Activated CD4-positive, alpha-beta T cell treated with anti-CD3 and anti-CD28 coated beads, Interleukin-2, Interleukin-4, amounts not matched to agents 100 ng/mL and 50 ng/mL, durations not matched to agents 16 hours and 8 hours (primary cell): Measurements from ENCODE around the gene ARHGEF9.

Experiments used
- DNase-seq: peaks from one replicate; pipeline ENCODE4 v3.0.0-alpha.2; 2020; ENCODE audit warnings: low spot score

Gene ARHGEF9

DNA sequence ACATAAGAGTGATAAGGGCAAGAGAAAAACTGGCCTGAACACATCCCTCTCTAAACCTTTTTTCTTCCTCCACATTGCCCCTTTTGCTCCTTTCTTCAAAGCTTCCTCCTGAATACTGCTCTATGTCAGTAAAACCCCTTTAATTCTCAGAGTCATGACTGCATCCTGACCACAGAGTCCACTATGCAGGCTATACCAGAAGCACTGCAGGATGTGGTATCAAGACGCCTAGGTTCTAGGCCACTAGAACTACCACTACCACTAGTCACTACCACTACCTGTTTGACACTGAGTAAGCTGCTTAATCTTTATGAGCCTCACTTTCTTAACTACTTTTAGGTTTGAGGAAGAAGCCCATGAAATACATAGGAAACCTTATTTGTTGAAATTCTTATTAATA, 38.7 kb downstream of the ARHGEF9 start:
- peak; percentile 50 for DNase-seq

DNA sequence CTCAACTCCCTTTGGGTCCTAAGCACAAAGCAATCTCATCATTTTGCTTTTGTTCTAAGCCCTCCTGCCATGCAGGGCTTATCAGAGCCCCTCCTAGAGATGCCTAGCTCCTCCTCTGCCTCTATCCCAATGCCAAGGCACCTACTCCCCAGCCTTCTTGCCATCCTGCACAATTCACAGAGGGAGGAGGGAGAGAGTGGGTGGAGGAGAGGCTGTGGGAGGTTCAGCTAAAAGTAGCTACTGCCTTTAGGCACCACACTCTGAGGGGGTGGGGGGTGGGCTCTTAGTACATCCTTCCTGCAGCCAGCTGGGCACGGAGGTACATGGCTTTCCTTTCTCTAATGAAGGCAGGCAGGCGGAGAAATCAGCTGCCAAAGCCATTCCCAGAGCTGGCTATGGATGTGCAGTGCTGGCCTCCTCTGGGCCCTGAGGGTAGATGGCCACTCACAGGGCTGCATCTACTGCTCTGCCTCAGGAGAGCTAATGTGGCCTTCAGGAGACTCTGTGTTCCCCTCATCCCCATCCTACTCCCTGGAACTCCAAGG, 40.1 kb downstream of the ARHGEF9 start:
- no peak for DNase-seq

DNA sequence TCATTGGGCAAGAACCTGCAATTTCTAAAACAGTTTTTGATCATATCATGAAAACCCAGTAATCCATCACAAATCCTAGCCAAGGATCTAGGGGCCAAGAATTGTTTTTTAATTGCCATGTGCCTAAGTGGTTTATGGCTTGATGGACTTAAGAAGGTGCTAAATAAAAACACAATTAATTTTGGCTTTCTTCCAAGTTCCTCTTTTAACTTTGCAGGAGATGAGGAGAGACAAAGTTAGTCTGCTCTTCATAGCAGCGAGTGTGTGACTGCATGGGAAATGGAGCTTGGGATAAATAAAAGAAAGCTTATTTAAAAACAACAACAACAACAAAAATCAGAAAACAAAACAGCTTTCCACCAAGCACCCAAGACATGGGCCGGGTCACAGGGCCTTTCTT, 41.4 kb downstream of the ARHGEF9 start:
- DNase-seq, result no peak

DNA sequence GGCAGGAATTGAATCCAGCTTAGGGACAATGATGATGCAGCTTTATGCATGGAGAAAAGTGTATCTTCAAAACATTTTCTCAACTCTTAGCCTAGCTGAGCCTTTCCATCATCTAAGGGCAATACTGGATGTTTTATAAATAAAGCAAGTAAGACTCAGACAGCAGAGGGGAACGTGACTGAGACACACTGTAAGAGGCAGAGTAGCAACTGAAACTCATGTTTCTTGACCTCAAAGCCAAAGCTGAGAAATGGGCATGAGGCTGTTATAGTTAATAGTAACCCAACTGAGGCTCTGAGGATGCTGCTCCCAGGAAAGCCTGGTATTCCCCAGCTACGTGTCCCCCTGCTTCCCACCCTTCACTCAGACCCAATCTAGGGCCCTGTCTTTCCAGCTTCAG, 44.6 kb downstream of the ARHGEF9 start:
- no peak for DNase-seq

DNA sequence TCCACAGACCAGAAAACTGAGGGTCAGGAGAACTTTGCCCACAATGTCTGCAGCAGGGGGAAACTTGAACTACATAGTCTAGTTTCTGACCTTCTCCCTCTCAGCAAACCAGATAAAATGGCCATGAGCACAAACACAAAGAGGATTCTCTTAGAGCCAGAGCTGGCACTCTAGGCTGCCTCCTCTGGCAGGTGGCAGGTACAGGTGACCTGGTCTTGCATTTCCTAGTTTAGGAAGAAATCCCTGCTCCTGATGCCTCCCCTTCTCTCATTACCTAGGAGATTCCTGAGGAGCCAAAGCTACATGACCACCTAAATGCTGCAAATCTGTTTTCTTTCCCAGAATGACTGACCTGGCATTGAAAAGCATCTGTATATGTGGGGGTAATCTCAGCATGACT, 45.1 kb downstream of the ARHGEF9 start:
- DNase-seq, result no peak

DNA sequence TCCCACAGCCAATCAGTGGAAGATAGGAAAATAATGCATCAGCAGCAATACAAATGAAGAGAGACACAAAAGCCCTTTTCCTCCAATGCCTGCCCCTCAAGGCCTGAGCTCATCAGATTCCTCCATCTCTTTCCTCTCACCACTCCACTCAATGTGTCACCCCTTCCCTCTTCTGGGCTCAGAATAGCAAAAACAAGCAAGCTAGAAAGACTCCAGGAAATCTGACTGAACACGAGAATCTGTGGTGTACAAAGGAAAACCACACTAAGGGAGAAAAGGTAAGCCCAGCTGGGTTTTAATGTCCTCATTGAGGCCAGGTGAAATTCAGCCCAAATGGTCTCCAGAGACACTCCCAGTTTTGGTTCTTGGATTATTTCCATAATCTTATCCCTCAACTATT, 46.3 kb downstream of the ARHGEF9 start:
- peak; percentile 28 for DNase-seq

DNA sequence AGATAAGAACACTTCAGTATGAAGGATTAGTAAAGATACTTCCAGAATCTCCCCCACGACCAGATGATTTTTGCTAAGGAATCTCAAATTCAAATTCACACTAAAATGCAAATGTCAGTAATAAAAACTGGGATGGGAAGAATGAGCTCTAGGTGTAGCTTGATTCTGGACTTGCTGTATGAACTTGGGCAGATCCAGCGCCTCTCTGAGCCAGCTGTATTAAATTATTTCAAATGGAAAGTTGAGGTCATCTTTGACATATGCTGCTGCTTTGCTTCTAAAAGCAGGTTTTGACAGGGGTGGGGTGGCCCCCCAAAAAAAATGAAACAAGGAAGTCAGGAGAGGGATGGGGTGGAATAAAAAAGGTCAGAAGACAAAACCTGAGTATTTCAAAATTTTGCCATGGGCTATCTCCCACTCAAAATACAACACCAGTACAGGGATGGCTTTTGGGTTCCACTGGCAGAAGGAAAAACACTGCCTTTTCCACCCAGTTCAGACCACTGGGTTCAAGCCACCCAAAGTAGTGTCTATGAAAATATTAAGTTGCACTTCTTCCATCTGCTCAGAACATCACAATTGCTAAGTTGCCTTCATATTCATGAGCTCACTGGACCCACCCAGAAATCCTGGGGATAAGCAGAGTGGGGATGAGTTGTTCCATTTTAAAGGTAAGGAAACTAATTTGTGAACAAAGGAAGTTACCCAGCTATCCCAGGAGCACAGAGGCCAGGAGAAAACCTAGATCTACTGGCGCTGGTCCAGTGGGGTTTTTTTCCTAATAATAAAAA, 47.7 kb downstream of the ARHGEF9 start:
- DNase-seq, result no peak

DNA sequence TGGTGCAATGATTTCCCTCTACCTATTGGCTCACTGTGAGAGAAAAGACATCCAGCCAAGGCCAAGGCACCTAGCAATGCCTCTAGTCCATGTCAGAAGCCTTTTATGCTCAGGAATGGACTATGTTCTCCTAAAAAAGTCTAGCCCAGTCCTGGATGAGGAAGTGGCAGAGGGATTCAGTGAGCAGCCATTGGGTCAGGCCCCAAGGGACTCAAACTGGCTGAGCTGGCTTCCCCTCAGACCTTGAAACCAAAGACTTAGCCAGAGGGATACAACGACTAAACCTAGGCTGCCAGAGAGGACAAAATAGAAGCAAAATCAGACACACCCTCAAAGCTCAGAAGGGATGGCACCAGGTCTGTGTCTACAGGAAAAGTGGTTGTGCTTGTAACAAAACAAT, 49.1 kb downstream of the ARHGEF9 start:
- DNase-seq, result no peak

DNA sequence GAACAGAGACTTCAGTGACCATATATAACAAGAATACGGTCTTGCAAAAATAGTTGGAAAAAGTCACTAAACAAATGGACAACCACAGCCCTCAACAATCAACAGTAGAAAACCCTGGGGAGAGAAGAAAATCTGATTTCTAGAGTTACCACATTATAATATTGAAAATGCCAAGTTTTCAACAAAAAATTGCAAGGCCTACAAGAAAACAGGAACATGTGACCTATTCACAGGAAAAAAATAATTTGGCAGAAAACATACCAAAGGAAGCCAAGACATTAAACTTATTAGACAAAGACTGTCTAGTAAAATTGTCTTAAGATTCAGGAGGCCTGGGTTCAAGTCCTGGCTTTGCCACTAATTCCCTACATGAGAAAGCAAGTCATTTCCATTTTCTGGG, 64.7 kb downstream of the ARHGEF9 start:
- no peak for DNase-seq

DNA sequence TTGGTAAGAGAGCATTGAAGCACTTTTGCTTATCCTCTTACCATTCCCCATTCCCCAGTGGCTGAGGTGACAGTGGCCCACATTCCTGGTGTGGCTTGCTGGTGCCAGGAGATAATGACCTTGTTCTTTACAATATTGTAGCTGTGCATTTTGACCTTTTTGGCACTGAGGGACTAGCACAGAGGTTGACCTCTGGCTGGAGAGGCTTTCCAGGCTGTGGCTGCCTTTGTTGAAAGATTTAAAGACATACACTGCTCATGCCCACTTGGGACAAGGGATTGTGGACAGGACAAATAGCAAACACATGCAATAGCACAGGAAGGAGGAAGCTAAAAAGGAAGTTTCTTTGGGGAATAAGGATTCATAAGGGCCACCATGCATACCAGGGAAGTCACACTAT, 65.4 kb downstream of the ARHGEF9 start:
- DNase-seq, result no peak

DNA sequence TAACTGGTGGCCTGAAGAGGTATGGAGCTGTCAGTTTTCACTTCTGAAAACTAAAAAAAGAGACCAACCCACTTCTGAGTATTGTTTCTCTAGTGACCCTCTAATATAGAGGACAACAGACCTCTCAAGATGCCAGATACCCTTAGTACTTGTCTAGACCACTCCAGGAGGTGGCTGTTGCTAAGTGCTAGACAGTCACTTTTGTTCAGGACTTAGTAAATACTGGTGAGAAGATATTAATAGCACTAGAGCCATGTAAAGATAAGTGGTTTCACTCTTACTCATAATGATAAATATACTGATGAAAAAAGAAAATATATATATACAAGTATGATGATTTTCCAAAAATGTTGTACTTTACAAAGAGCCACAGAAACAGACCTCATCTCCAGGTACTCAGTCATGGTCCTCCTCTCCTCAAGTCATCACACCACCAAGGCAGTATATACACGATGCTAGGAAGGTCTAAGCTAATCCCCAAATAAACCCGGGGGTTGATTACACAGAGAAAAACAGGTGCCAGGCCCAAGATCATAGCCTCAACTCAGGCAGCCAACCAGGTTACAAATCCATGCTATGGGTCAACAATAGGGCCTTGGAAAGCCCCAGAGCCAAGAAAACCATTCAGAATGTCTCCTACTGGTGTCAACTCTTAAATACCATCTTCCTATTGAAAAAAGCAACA, 66.9 kb downstream of the ARHGEF9 start:
- DNase-seq, result no peak

DNA sequence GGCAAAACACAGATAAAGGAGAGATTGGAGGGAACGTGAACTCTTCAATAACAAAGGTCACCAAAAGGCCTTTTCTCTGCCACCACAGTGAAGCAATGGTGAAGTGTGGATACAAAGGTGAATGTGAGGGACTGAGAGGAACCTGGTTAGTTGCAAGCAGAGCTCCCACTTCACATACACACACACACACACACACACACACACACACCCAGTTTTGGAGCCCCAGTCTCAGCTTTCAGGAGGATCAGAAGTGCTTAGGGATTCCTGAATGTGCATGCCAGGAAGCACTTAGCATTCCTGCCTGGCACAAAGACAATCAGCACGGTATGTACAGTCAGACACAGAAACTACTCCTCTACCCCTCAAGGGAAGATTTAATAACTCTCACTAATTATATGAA, 71.5 kb downstream of the ARHGEF9 start:
- no peak for DNase-seq

DNA sequence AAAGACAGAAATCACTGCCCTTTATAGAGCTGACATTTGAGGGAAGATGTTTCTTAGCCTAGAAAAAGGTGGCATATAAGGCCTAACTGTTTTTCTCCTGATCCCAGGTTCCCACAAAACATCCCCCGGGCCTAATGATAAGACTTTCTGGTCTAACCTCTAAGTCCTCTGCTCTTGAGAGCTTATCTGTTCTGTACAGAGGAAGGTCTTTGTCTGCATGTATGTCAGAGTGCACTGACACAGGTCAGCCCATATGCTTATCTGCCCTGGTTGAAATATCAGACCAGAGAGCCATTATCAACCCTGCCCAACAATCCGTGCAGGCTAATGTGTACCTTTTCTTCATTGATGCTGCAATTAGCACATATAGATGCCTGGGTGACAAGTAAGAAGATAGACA, 76.2 kb downstream of the ARHGEF9 start:
- no peak for DNase-seq

DNA sequence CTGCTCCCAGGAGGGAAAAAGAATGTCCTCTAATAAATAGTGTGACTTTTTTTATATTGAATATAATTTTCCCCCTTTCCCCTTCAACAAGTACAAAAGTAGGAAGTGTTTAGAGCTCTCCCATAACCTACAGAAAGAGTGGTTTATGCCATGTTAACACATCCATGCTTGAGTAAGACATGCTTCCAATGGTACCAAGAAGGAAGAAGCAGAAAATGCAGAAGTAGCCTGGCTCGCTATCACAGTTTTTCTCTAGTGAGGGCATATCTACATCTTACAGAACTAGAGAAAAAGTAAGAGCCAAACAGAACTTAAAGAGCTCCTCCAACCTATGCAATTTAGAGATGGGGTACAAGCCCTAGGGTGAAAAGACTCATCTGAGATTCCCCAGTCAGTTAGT, 82.5 kb downstream of the ARHGEF9 start:
- DNase-seq, result no peak

DNA sequence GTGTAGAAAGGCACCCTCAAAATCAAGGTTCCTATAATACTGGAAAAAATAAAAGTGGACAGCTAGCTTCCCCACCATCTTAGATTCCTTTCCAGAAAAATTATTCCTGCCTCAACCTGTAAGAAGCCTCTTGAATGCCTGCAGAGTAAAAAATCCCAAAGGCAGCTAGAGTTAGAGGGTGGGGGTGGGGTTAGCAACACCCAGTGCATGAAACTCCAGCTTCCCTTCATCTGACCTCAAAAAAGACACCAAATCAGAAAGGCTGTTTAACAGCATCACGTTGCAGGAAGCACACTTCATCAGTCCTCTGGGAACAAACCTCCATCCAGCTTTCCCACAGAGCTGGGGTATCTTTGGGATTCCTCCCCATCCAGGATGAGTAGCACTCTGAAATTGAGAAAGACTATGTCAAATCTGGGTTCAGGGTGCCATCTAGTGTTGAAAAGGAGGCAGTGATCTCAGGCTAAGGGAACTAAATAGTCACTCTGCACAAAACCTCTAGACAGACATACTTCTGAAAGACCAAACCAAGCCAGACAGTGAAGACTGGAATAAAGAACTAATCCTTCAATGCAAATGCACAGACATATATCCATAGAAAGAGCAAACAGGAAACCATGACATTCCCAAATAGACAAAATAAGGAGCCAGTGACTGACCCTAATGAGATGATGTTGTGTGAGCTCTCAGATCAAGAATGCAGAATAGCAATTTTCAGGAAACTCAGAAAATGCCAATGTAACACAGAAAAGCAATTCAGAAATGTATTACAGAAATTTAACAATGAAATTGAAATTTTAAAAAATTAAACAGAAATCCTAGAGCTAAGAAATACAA, 97.9 kb downstream of the ARHGEF9 start:
- peak; percentile 40 for DNase-seq

DNA sequence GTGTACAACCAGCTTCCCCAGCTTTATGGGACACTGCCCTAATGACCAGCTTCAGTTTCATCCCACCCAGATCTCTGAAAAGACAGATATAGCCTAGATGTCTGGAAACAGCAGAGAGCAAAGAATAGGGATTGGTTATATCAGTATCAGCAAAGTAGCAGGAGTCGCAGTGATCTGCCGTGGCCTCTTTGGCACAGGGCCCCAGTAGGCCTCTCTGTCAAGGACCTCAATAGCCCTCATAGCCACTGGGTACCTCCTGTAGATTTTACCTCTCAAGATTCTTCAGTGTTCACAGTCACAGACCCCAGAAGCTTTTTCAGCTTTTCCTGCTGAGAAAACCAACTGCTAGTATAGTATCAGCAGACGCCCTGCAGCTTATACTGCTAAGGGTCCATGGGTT, 104.6 kb downstream of the ARHGEF9 start:
- no peak for DNase-seq

DNA sequence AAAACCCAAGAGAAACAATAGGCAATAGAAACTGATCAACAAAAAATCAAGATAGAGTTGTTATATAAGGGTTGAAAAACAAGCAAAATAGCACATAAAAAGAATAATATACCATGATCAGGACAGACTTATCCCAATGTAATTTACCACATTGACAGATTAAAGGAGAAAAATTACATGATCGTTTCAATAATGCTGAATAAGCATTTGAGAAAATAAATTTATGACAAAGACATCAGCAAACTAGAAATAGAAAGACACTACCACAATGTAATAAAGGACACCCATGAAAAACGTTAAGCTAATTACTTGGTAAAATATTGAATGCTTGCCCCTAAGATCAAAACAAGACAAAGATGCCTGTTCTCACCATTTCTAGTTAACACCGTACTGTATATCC, 105.6 kb downstream of the ARHGEF9 start:
- no peak for DNase-seq

DNA sequence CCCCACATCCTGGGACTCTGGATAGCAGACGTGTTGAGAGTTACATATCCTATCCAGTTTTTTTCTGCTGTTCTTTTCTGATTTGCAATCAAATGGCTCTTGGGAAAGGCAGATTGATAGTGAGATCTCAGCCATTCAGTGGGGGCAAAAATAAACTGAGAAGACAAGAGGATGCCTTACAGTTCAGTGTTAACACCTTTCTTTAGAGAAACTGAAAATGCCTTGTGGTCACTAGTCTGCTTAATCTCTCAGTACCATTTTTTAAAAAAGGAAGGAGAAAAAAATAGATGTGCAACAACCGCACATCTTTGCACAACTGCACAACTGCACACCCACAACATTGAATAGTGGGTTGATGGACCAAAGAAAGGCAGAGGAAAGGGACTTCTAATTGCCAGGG, 109.3 kb downstream of the ARHGEF9 start:
- DNase-seq, result no peak

DNA sequence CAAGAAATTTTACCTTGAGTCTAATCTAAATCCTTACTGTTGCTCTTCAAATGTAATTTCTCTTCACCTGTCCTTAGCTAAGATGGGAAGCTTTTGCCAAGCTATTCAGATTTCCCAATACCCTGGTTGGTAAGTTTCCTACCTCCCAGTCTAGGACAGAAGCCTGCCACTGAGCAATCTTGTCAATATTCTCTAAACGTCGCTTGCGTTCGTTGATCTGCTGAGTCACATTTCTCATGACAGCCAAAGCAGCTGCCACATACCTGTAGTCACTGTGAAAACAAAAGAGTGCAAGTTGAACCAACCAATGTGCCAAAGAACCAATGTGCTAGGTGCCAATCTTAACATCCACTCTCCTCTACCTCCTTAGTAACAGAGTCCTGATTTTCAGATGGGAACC, 111.1 kb downstream of the ARHGEF9 start:
- DNase-seq, result no peak

DNA sequence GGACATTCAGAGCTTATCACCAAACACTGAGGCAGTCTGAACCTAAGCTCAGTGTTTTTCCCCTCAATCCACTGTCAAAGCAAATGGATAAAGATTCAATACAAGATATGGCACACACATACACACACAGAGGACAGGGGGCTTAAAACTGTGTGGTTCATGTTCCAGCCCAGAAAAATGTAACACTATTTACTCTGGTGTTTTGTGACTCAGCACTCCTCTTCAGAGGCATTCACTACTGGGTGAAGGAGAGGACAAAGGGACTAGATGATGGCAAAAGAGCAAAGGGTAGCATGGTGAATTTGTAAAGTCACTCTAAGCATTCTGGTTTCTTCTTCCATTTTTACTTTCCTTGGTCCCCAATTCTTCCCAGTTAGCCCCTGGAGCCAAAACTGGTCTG, 120.3 kb downstream of the ARHGEF9 start:
- DNase-seq, result no peak

DNA sequence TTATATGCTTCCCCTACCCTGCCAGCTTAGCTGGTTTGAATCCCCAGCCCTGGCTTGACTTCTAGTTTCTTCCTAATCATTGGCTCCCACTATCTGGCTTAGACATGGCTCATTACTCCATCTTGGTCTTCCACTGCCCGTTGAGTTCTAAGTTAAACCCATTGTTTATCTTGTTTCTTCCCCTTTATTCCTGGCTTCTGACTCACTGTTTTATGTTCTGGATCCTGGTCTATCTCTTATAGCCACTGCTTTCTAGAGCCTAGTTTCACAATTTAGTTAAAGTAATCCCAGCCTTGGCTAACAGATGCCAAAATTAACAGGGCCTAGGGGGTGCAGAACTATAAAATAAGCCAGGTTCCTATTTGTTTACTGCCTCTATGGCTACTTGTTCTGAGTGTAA, 120.9 kb downstream of the ARHGEF9 start:
- DNase-seq, result no peak

DNA sequence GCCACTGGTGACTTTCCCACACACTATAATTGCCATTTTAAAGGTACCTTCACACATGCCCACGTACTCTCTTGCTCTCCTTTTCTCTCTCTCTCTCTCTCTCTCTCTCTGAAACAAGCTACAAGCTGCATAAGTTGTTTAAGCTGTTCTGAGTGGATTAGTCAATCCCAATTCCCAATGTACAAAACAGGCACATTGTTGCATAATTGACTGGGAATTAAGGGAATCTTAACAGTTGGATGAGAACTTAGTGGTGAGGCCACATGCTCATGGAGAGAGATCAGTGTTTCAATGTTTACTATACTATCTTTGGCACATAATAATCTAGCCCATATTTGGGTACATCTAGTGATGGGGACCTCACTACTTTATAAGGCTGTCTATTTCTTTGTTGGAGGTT, 123.3 kb downstream of the ARHGEF9 start:
- DNase-seq, result no peak

DNA sequence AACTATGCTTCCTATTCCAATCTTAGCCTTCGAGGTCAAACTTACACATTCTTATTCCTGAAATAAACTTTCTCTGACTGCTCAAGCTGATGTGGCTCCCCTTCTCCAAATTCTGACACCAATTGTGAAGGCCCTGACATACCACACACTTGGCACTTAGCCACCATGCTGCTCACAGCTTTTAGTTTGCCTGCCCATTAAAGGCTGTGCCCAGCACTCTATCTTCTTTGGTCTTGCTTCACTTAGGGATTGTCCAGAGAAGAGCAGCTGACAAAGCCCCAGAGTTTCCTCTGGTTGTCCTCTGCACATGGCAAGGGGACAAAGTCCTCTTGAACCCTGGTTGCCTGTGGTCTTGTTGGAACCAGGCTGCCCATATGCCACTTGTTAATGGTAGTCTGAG, 126.1 kb downstream of the ARHGEF9 start:
- DNase-seq, result no peak
